Measurements from ENCODE around the gene UBN2. TPM values are rescaled to one million over a fixed set of nuclear protein-coding genes. Genes with fewer than 3 reads are reported as not detected.

The UBN2 gene
- total and polyA plus RNA-seq, 8 donors: 0.76 to 23.9 (median 6.3) TPM

DNA sequence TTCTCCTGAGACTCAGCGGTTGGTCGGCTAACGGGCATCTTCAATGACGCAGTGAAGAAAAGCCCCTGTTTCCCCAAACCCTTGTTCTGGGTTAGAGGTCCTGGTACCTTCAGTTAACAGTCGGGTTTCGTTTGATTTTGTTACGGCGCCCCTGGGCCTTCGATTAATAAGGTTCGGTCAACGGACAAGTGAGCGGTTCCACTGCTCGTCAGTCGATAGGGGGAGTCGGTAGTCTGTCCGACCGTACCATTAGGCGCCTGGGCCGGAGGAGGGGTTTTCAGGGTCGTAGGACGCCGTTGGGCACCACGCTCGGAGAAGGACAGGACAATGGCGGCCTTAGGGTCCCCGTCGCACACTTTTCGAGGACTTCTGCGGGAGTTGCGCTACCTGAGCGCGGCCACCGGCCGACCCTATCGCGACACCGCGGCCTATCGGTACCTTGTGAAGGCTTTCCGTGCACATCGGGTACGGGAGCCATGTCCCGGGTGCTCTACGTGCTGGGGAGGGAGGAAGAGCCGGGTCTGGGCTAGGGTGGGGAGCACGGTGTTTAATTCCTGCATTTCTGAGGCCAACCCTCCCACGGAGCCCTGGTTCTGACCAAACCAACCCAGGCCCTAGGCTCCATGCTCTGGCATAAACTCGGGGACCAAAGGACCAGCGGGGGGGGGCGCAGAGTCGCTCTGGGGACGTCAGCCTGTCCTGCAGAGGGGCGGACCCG lies 110.2 kb downstream of the UBN2 start, which contains the start of gene FMC1:
Gene FMC1 (plus strand): TSS at position 280 of the 718 bp plus-strand sequence. CDS start 48 bp downstream, at position 328.
- H3K4me1 ChIP-seq: peaks cover 8 to 22% (median 14%) of the 10 kb centered on the region in 4 donors
- no peaks in the 10 kb centered on the region for H3K9me3 ChIP-seq
- H3K36me3 ChIP-seq: peaks cover 0 to 11% (median 10%) of the 10 kb centered on the region in 4 donors
- 0 to 1% (median 0%) methylated on average over 32 to 54 of the region's 54 CpGs for WGBS, 5 donors
- TF ChIP-seq POLR2AphosphoS5 (IDR thresholded peaks at IDR 0.05): peak in 2 of 3 donors; percentile 78 to 87
- TF ChIP-seq POLR2A (IDR thresholded peaks at IDR 0.05): peak in 2 of 4 donors; percentile 23 to 54
- TF ChIP-seq, protein P1, sequence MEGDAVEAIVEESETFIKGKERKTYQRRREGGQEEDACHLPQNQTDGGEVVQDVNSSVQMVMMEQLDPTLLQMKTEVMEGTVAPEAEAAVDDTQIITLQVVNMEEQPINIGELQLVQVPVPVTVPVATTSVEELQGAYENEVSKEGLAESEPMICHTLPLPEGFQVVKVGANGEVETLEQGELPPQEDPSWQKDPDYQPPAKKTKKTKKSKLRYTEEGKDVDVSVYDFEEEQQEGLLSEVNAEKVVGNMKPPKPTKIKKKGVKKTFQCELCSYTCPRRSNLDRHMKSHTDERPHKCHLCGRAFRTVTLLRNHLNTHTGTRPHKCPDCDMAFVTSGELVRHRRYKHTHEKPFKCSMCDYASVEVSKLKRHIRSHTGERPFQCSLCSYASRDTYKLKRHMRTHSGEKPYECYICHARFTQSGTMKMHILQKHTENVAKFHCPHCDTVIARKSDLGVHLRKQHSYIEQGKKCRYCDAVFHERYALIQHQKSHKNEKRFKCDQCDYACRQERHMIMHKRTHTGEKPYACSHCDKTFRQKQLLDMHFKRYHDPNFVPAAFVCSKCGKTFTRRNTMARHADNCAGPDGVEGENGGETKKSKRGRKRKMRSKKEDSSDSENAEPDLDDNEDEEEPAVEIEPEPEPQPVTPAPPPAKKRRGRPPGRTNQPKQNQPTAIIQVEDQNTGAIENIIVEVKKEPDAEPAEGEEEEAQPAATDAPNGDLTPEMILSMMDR (IDR thresholded peaks at IDR 0.05): peak in 5 of 7 experiments; percentile 15 to 59 (median 32)
- TF ChIP-seq EP300 (IDR thresholded peaks at IDR 0.05): no peak
- intact Hi-C loops (cut with DNase I; ENCODE audit: low total_unique reads): no loop called here
- no peaks in the 10 kb centered on the region for H3K27me3 ChIP-seq
- peak within 1 kb of the TSS; percentile 97 to 100 (median 100) for H3K27ac ChIP-seq
- peak within 1 kb of the TSS; percentile 57 to 95 (median 72) for H3K4me3 ChIP-seq
- DNase-seq: peak; percentile 93 to 98

DNA sequence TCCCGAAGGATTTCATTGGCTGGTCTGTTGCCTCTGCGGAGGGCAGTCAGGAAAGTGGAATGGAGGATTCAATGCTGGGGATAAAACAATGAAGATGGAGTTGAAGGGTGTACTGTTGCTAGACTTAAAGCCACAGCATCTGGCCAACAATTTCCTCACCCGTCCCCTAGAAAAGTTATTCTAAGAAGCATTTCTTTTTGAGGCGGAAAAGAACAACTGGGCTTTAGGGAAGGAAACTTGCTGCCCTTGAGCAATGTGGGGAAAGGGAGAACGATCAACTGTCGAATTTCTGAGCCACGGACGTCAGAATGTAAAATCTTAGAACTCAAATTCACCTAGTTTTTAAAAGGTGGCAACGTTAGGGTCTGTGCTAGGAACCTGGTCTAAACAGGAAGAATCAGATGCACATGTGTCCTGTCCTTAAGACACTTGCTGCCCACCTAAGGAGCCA lies 110.8 kb downstream of the UBN2 start:
- intact Hi-C loops (cut with DNase I; ENCODE audit: low total_unique reads): no loop called here
- no peaks in the 10 kb centered on the region for H3K27me3 ChIP-seq
- no peak for DNase-seq
- 0 to 1% (median 0%) methylated on average over 9 of the region's 9 CpGs for WGBS, 5 donors
- TF ChIP-seq, protein P1 (IDR thresholded peaks at IDR 0.05): no peak
- TF ChIP-seq POLR2AphosphoS5 (IDR thresholded peaks at IDR 0.05) (peak in 2 of 3 donors; percentile 80 to 92), EP300 (IDR thresholded peaks at IDR 0.05) (no peak), POLR2A (IDR thresholded peaks at IDR 0.05) (peak in 1 of 4 donors; percentile 8)
- H3K27ac ChIP-seq: peak overlapping the region; percentile 97 to 100 (median 100)
- H3K36me3 ChIP-seq: peaks cover 0 to 17% (median 16%) of the 10 kb centered on the region in 4 donors
- peak overlapping the region; percentile 57 to 95 (median 72) for H3K4me3 ChIP-seq
- peaks cover 8 to 22% (median 14%) of the 10 kb centered on the region in 4 donors for H3K4me1 ChIP-seq
- no peaks in the 10 kb centered on the region for H3K9me3 ChIP-seq

DNA sequence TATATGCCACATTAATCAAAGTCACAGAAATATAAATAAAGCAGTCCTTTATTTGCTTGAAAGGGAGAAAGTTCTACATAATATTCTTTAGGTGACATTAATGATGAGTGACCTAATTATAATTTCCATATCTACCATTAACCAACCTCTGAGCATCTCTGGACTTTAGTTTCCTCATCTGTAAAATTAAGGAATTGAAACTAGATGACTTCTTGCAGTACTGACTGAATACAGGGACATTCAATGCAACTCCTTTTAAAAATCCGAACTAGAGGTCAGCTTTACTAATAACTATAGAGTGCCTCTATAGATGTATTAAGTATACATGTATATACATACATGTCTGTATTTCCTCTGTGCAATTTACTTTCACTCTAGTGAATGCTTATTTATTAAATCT lies 114.0 kb downstream of the UBN2 start:
- Histone ChIP-seq H3K4me1 (peaks cover 8 to 22% (median 14%) of the 10 kb centered on the region in 4 donors), H3K4me3 (no peak overlapping the region), H3K27me3 (no peaks in the 10 kb centered on the region), H3K9me3 (no peaks in the 10 kb centered on the region), H3K36me3 (peaks cover 0 to 48% (median 42%) of the 10 kb centered on the region in 4 donors), H3K27ac (no peak overlapping the region)
- TF ChIP-seq, protein P1 (IDR thresholded peaks at IDR 0.05): no peak
- no peak for TF ChIP-seq POLR2A (IDR thresholded peaks at IDR 0.05)
- TF ChIP-seq POLR2AphosphoS5 (IDR thresholded peaks at IDR 0.05): no peak
- no peak for TF ChIP-seq EP300 (IDR thresholded peaks at IDR 0.05)
- no peak for DNase-seq
- intact Hi-C loops (cut with DNase I; ENCODE audit: low total_unique reads): no loop called here
- 89 to 100% (median 94%) methylated on average over 1 of the region's 1 CpG for WGBS, 5 donors

DNA sequence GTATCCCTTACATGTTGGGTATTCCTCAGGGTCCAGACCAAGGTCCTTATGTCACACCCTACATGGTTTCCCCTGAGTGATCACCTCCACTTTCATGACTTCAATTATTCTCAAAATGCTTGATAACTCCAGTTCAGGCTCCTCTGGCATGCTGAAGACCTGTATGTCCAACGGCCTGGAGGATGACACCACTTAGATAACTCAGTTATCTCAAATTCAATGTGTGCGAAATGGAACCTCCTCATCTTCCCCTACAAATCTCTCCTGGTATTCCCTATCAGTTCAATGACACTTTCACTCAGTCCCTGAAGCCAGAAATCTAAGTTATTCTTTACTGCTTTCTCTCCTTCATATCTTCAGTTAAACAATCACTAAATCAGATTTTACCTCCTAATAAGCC lies 120.0 kb downstream of the UBN2 start:
- no peaks in the 10 kb centered on the region for H3K27me3 ChIP-seq
- H3K4me1 ChIP-seq: no peaks in the 10 kb centered on the region
- TF ChIP-seq, protein P1 (IDR thresholded peaks at IDR 0.05): no peak
- no peak for TF ChIP-seq POLR2A (IDR thresholded peaks at IDR 0.05)
- no peak for TF ChIP-seq POLR2AphosphoS5 (IDR thresholded peaks at IDR 0.05)
- TF ChIP-seq EP300 (IDR thresholded peaks at IDR 0.05): no peak
- WGBS, 5 donors: 93 to 96% (median 94%) methylated on average over 2 of the region's 2 CpGs
- intact Hi-C loops (cut with DNase I; ENCODE audit: low total_unique reads): no loop called here
- H3K4me3 ChIP-seq: no peak overlapping the region
- H3K9me3 ChIP-seq: no peaks in the 10 kb centered on the region
- H3K27ac ChIP-seq: no peak overlapping the region
- H3K36me3 ChIP-seq: peaks cover 0 to 55% (median 50%) of the 10 kb centered on the region in 4 donors
- DNase-seq: no peak

Data from stomach (tissue), 9 donors.